Left ventricle myocardium inferior (tissue), 1 donor: ENCODE results near the gene CADM3. TPM values are rescaled to one million over a fixed set of nuclear protein-coding genes. Genes with fewer than 3 reads are reported as not detected.
A peak's percentile ranks its signal among the peaks of the same experiment; 100 is the strongest.

Experiments used
- DNase-seq: peaks from one replicate; pipeline ENCODE4 v3.0.0-alpha.2; 2020
- H3K27ac ChIP-seq: fragments of 200-600 bp; replicated peaks from 2 replicates; pipeline ENCODE4 v1.8.0; 2021
- H3K27me3 ChIP-seq: fragments of 200-600 bp; 2 replicates; pipeline ENCODE4 v1.8.0; 2021; ENCODE audit warnings: low read depth
- H3K36me3 ChIP-seq: fragments of 200-600 bp; 2 replicates; pipeline ENCODE4 v1.8.0; 2021
- H3K4me1 ChIP-seq: fragments of 200-600 bp; 2 replicates; pipeline ENCODE4 v1.8.0; 2021
- H3K4me3 ChIP-seq: fragments of 200-600 bp; 2 replicates; pipeline ENCODE4 v1.8.0; 2021; ENCODE audit warnings: mild to moderate bottlenecking, moderate library complexity
- H3K9me3 ChIP-seq: fragments of 200-600 bp; replicated peaks from 2 replicates; pipeline ENCODE4 v1.8.0; 2021
- CTCF ChIP-seq: fragments of 200-600 bp; IDR thresholded peaks from 2 replicates; pipeline ENCODE4 v1.8.0; 2021; ENCODE audit warnings: antibody characterized with exemption, mild to moderate bottlenecking, borderline replicate concordance
- intact Hi-C: fragments of 100-400 bp; cut with micrococcal nuclease; formaldehyde crosslinking; loops from one replicate; pipeline ENCODE4 v1.11.0; 2022
- total RNA-seq: library from RNA; stranded (reverse); fragmentation: NEBNext Ultra II Directional; extraction: Animal tissue kit (Norgen Biotek cat#: 25700); gene quantifications from one replicate; pipeline ENCODE4 v1.2.1, GENCODE V29; 2021
- donor health status: DM: no; HTN: yes; CAD: no; lungs with severe emphysema.

CADM3 gene
- total RNA-seq, 1 donor from 2014 or later: 3.7 TPM

- intact Hi-C loops: no loop called here
- no peak for TF ChIP-seq CTCF
- peaks cover 8% of the 10 kb centered on the region for H3K4me1 ChIP-seq
- H3K9me3 ChIP-seq: no peaks in the 10 kb centered on the region
- no peaks in the 10 kb centered on the region for H3K36me3 ChIP-seq
- H3K4me3 ChIP-seq: no peak overlapping the region
- H3K27me3 ChIP-seq: peaks cover 97% of the 10 kb centered on the region
- no peak for DNase-seq
- no peak overlapping the region for H3K27ac ChIP-seq
These were observed 35.7 kb downstream of the CADM3 start for GRCh38 chr1:159207080-159207479.

GRCh38 chr1:159207774-159208173, 36.4 kb downstream of the CADM3 start:
- no peak for DNase-seq
- no peak for TF ChIP-seq CTCF
- Histone ChIP-seq H3K27me3 (peaks cover 97% of the 10 kb centered on the region), H3K36me3 (no peaks in the 10 kb centered on the region), H3K4me1 (peaks cover 8% of the 10 kb centered on the region), H3K4me3 (no peak overlapping the region), H3K27ac (no peak overlapping the region), H3K9me3 (no peaks in the 10 kb centered on the region)
- intact Hi-C loops: no loop called here

- Histone ChIP-seq H3K4me1 (peaks cover 8% of the 10 kb centered on the region), H3K9me3 (no peaks in the 10 kb centered on the region), H3K4me3 (no peak overlapping the region), H3K36me3 (no peaks in the 10 kb centered on the region), H3K27me3 (peaks cover 92% of the 10 kb centered on the region), H3K27ac (no peak overlapping the region)
- intact Hi-C loops: no loop called here
- TF ChIP-seq CTCF: no peak
- no peak for DNase-seq
These were observed 36.9 kb downstream of the CADM3 start for GRCh38 chr1:159208175-159208825.

- no peaks in the 10 kb centered on the region for H3K9me3 ChIP-seq
- no peak overlapping the region for H3K27ac ChIP-seq
- no peaks in the 10 kb centered on the region for H3K36me3 ChIP-seq
- DNase-seq: no peak
- peaks cover 8% of the 10 kb centered on the region for H3K4me1 ChIP-seq
- no peak overlapping the region for H3K4me3 ChIP-seq
- H3K27me3 ChIP-seq: peaks cover 86% of the 10 kb centered on the region
- intact Hi-C loops: no loop called here
- TF ChIP-seq CTCF: no peak
These were observed 37.6 kb downstream of the CADM3 start for GRCh38 chr1:159209061-159209460.

- H3K4me3 ChIP-seq: no peak overlapping the region
- H3K36me3 ChIP-seq: no peaks in the 10 kb centered on the region
- no peak for DNase-seq
- no peaks in the 10 kb centered on the region for H3K9me3 ChIP-seq
- peaks cover 86% of the 10 kb centered on the region for H3K27me3 ChIP-seq
- H3K4me1 ChIP-seq: peaks cover 8% of the 10 kb centered on the region
- intact Hi-C loops: loop anchor here (2.0 kb wide), 1 partner anchor 51 kb away; no protein-coding TSS in a partner anchor
- H3K27ac ChIP-seq: no peak overlapping the region
- peak; percentile 82 for TF ChIP-seq CTCF
These were observed 40.1 kb downstream of the CADM3 start for GRCh38 chr1:159211331-159212136.
